KBM-7 (cell line): ENCODE data around the gene SH3BP5.
"Not testable (repeated sequence)": the region's sequence is repeated elsewhere in the genome, so short reads cannot be mapped to it uniquely, and the experiment has no call there.

Source experiments
- DNase-seq: peaks from one replicate; pipeline ENCODE4 v3.0.0-alpha.2; 2015
- in situ Hi-C: fragments of 300-500 bp; cut with MboI; formaldehyde crosslinking; loops from 2 replicates; pipeline ENCODE4 v1.14.3; 2020; ENCODE audit warnings: low sequenced_read_pairs, low pct_unique_long_range_greater_than_20kb, mixed read lengths

The SH3BP5 gene

DNA sequence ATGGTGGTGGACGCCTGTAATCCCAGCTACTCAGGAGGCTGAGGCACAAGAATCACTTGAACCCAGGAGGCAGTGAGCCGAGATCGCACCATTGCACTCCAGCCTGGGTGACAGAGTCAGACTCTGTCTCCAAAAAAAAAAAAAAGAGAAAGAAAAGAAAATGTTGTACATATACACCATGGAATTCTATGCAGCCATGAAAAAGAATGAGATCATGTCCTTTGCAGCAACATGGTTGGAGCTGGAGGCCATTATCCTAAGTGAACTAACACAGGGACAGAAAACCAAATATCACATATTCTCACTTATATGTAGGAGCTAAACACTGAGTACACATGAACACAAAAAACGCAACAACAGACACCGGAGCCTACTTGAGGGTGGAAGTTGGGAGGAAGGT, 17.1 kb upstream of the SH3BP5 start:
- in situ Hi-C loops = not testable (repeated sequence)

DNA sequence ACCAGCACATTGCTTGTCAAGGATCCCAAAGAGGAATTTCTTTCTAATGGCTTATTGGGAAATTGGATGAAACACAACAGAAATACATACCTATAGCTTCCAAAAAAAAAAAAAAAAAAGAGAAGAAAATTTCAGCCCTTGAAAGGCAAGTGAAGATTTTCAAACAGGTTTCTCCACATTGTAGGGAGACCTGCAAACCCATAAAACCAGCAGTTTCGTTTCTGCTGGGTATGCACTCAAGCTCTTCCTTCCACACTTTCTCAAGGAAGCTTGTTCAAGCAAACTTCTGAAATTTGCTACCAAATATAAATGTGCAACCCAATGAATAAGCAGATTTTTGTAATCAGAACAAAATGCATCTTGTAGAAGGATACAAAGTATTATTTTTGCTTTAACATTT, 15.9 kb upstream of the SH3BP5 start:
- no peak for DNase-seq
- in situ Hi-C loops = no loop called here

More for the DNA sequence above, 17.1 kb upstream of the SH3BP5 start:
- not testable (repeated sequence) for DNase-seq

DNA sequence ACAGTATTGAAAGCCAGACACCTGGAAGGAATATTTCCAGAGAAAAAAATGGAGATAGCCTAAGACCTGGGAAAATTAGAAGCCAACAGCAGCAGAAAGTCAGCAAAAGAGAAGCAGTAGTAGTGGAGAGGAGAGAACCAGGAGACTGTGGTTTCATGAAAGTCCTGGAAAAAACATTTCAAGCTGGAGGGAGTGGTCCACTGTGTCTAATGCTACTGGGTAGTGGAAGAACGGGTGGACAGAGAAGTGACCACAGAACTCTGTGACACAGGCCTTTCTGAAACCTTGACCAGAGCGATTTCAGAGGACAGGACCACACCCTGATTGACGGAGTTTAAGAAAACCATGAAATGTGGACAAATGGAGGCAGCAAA, 15.3 kb upstream of the SH3BP5 start:
- DNase-seq = no peak
- in situ Hi-C loops = no loop called here

DNA sequence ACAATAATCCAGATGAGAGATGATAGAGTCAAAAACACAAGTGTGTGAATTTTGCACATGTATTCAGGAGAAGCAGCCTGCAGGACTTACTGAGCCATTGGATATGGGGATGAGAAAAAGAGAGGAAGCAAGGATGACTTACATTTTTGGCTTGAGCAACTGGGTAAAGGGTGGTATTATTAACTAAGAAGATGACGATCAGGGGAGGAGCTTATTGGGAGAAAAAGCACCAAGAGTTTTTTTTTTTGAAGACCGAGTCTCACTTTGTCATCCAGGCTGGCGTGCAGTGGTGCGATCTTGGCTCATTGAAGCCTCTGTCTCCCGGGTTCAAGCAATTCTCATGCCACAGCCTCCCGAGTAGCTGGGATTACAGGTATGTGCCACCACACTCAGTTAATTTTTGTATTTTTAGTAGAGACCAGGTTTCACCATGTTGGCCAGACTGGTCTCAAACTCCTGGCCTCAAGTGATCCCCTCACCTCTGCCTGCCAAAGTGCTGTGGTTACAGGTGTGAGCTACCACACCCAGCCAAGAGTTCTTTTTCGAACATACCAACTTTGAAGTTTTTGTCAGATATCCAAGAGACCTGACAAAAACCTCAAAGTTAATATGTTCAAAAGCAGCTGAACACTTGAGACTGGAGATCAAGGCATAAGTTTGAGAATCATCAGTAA, 14.8 kb upstream of the SH3BP5 start:
- in situ Hi-C loops = no loop called here

DNA sequence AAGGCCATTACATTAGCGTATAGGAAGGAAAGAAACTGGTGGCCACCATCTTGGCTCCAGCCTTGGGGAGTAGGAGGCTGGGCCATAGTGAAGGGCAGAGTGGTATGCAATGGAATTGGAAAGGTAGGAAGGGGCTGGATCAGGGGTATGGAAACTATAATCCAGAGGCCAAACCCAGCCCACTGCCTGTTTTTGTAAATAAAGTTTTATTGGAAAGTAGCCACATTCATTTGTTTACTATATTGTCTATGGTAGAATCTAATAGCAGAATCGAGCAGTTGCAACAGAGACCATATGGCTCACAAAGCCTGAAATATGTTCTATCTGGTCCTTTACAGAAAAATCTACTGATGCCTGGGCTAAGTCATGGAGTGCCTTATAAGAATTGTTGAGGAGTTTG, 14.1 kb upstream of the SH3BP5 start:
- in situ Hi-C loops = no loop called here
- DNase-seq = no peak

More for the DNA sequence above, 14.8 kb upstream of the SH3BP5 start:
- no peak for DNase-seq

DNA sequence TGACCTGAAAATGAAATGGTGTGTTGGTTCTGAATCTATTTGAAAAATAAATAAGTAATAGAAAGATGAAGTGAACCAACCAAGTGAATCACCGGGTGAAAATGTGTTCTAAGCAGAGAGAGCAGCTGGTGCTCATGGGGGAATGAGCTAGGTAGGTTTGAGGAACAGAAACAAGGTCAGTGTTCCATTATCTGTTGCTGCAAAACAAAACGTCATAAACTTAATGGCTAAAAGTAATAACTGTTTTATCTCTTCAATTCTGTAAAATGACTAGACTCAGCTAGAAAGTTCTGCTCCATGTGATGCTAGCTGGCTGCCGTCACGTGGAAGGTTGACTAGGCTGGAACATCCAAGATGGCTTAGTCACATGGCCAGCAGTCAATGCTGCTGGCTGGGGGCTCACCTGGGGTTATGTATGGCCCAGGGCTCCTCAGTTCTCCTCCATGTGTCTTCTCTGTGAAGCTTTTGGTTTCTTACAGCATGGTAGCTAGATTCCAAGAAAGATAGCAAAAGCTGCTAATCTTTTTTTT, 13.3 kb upstream of the SH3BP5 start:
- in situ Hi-C loops = no loop called here
- no peak for DNase-seq

DNA sequence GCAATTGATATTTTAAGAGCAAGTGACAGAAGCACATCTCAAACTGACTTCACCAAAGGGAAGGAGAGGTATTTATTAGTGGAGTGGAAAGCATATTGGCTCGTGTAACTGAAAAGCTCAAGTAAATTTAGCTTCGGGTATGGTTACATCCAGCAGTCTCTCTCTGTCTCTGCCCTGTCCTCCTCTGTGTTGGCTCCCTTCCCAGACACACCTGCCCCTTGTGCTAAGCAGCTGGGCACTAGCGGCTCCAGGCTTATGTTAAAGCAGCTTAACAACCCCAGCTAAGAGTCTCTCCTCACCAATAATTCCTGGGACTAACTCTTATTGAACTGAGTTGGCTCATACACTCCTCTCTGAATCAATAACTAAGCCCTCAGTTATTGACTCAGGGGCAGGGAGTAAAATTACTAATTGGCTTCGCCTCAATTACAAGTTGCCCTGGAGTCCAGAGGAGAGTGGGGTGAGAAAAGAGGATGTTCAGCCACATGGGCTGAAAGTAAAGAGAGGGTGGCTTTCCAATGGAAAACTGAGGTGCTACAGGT, 12.8 kb upstream of the SH3BP5 start:
- DNase-seq = no peak
- in situ Hi-C loops = no loop called here

DNA sequence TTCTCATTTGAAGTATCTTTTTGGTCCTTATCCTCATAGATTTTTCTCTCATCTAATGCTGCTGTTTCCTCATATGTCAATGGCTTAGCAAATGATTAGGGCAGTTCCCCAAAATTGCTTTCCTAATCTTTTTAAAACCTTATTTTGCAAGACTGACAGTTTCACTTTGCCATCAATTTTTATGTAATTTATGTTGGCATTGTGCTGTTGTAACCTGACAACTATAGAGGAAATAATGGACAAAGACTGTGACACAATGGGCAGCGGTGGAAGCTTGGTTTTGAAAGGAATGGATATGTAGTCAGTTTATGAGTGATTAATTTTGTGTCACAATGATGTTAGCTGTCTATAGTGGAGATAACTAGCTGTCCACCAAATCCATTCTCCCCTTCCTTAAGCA, 10.6 kb upstream of the SH3BP5 start:
- in situ Hi-C loops = no loop called here

DNA sequence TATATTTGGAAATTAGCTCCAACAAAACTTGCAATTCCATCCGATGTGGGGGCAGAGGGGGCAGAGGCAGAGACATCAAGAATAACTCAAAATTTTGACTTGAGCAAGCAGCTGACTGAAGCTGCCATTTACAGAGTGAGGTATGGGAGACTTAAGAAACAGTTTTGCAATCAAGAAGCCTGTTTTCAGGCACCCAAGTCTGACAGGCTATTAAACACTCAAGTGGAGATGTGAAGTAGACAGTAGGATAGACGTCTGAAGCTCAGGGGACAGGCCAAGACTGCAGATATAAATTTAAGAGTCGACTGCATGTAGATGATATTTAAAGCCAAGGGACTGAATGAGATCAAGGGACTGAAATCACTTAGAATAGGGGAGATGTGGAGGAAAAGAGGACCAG, 9.9 kb upstream of the SH3BP5 start:
- no peak for DNase-seq
- in situ Hi-C loops = no loop called here

More for the DNA sequence above, 10.6 kb upstream of the SH3BP5 start:
- no peak for DNase-seq

DNA sequence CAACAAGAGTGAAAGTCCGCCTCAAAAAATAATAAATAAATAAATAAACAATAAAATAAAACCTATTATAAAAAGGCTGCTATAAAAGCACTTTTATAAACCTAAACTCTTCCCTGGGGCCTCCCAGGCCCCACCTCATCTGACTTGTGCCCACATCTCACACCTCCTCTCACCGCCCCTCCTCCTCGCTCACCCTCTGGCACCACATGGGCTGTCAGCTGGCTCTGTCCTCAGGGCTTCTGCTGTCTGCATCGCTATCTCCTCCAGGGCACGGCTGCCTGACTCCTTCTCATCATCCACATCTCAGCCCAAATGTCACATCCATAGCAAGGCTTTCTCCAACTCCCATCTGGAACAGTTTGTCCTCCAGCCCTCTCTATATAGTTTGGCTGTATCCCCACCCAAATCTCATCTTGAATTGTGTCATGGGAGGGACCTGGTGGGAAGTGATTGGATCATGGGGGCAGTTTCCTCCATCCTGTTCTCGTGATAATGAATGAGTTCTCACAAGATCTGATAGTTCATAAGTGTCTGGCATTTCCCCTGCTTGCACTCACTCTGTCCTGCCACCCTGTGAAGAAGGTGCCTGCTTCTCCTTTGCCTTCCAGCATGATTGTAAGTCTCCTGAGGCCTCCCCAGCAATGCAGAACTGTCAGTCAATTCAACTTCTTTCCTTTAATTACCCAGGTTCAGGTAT, 8.8 kb upstream of the SH3BP5 start:
- DNase-seq = no peak
- in situ Hi-C loops = no loop called here

DNA sequence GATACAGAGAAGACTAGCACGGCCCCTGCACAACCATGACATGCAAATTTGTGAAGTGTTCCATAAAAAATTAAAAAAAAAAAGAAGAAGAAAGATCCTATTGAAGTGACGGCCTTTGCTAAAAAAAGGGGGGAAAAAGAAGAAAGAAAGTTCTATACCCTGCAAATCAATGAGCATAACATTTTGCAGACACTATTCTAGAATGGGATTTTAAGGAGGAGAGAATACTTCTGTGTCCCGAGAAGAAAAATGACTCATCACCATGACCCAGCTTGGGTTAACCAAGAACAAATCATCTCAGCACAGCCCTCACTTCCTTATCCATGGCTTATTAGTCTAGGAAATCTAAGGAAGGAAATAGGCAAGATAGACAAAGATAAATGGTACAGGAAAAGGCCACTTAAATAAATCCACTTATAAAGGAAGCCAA, 7.4 kb upstream of the SH3BP5 start:
- no peak for DNase-seq
- in situ Hi-C loops = no loop called here

DNA sequence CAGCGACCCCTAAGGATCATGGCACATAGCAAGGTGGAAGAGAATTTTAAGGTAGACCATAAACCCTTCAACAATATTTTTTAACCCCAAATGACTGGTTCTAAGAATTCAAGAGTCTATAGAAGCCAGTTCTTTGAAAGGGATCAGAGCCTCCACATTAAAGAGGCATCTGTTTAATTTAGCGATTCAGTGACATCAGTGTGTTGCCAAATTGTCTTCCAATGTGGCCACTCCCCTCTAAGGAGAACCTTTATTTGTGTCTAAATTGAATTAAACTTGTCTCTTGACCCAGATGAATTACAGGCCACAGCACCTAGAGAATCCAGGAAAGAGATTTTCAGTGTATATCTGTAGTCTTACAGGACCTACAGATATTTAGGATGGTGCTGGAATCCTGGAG, 6.6 kb upstream of the SH3BP5 start:
- in situ Hi-C loops = no loop called here
- no peak for DNase-seq

DNA sequence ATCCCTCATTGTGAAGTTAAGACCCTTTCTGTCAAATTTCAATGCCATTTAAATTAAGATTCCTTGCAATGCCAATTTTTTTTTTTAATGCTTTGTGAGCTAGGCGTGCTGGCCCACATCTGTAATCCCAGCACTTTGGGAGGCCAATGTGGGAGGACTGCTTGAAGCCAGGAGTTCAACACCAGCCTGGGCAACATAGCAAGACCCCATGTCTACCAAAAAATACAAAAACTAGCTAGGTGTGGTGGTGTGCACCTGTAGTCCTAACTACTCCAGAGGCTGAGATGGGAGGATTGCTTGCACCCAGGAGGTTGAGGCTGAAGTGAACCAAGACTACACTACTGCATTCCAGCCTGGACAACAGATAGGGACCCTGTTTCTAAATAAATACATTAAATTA, 5.6 kb upstream of the SH3BP5 start:
- in situ Hi-C loops = no loop called here
- DNase-seq = no peak

DNA sequence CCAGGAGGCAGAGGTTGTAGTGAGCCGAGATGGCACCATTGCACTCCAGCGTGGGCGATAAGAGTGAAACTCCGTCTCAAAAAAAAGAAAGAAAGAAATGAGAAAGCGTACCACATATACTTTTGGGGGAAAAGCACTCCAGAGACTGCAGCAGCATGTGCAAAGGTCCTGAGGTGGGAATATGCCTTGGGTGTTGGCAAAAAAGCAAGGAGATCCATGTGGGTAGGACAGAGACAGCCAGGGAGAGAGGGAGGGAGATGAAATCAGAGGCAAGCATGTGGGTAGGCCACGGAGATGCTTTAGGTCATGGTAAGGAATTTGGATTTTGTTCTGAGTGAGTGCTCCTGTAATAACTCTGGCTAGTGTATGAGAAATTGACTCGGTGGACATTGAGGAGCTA, 3.7 kb upstream of the SH3BP5 start:
- in situ Hi-C loops = no loop called here
- DNase-seq = no peak

DNA sequence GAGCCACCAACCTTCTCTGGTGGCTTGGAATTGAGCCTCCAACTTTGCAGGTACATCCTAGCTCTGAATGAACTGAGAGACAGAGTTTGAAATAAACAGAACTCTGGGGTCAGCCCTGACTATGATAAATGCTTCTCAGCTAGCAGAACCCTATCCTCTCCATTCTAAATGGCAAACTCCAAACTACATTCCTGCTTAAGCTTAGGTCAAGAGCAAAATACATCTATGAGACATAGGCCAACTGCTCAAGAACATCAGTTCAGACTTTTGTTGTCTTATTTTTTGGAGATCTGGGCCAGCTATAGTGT, 1.5 kb upstream of the SH3BP5 start:
- in situ Hi-C loops = no loop called here
- no peak for DNase-seq

DNA sequence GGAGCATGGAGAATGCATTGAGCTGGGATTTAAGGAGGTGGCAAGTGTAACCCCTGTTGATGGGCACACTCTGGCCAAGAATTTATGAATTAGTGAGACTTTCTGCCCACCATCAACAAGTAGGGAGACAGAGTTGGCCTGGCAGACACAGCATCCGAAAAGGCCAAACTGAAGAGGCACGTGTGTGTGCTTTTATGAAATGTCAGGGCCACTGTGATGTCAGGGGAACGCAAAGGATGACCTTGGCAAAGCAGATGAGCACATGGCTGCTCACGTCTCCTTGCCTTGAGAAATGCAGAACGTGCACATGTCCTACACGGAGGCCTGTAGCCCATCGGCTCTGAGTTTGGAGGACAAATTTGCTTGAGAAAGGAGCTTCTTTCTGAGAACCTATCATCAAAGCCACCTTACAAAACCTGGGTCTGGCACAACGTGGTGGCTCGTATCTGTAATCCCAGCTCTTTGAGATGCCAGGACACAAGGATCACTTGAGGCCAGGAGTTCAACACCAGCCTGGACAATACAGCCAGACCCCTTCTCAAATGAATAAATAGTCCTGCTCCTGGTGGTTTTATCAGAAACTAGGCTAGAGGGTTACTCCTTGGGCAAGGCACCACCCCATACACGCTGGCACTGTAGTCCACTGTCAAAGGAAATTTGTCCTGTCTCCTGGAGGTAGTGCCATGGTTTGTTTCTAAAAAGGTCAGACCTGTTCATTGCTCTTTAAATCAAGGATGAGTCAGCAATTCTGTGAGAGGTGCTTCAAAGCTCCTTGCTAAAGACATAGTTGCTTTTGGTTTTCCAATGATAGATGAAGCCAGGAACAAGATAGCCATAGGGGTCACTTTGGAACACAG, 941 bp upstream of the SH3BP5 start:
- no peak for DNase-seq
- in situ Hi-C loops = no loop called here

DNA sequence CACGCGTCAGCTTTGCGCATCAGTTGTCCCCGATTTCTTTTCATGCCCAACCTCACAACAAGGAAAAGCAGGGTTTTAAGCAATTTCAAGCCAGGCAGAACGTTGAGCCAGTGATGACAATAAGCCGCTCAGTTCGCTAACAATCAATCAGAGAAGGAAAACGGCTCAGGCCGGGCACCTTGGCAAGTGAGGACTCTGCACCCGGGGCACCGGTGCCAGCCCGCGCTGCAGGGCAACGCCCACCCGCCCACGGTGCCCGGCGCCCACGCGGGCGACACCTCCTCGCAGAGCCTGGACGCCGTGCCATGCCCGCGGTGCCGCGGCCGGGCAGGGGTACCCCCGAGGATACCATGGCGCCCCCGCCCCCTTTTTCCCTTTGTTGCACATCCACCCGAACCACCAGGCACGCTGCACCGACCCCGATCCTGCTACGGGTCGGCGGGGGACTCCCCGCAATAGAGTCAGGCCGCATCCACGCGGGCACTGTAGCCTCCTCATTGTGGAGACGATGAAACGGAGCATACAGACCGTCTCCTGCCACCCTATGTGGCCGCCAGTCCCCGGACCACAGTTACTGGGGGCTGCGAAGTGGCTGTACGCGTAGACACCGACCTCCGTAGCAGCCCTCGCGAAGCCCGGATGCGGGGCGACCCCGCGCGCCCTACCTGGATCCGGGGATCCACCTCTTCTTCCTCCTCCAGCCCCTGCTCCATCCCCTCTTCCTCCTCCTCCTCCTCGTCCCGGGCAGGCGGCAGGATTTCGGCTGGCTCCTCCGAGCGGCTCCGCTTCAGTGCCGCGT, 581 bp downstream of the SH3BP5 start:
- in situ Hi-C loops = no loop called here
- peak; percentile 35 for DNase-seq

DNA sequence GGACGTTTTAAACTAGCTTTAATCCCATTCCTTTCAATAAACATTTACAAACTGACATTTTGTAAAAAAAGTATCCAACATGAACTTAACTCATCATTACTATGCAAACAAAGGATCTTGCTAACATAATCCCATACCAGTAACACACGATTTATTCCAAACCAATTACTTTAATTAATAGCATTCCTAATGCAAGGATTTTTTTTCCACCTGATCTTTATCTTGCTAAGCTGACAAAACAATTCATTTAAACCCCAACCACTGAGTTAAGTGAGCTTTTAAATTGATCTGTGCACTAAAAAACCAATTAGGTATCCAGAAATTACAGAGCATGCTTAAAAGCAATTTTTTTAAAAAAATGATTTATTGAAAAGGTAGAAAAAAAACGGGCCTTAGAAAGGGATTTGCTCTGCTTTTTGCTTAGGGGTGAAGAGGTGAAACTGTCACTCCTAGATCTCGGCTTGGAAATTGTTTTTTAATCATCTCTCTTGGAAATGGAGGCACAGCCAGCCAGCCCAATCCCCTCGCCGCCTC, 1.2 kb downstream of the SH3BP5 start:
- in situ Hi-C loops = no loop called here
- no peak for DNase-seq
